ENCODE results near the gene MS4A4A. TPM values are rescaled to one million over a fixed set of nuclear protein-coding genes. Genes with fewer than 3 reads are reported as not detected.
"Not testable (repeated sequence)": the region's sequence is repeated elsewhere in the genome, so short reads cannot be mapped to it uniquely, and the experiment has no call there.

The MS4A4A gene
- total RNA-seq, 1 donor from 2014 or later: not detected

GRCh38 chr11:60301884-60302283 is 21.4 kb downstream of the MS4A4A start:
- DNase-seq (ENCODE audit: low read depth): not testable (repeated sequence)

DNA sequence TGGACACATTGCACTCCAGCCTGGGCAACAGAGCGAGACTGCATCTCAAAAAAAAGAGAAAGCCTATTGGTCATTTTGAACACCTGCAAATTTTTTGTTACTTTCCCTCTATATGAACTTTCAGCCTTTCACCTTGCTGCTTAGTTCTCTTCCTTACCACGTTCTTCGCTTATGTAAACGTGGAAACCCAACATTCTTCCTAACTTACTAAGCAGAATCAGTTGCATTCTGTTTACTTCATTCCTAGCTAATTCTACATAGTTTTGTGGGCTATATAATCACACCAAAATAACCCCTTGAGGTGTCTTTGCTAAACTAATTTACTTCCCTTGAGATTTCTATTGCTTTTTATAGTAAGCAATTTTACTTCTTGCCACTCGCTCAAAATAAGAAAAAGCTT is 23.2 kb downstream of the MS4A4A start:
- peak; percentile 13 for DNase-seq (ENCODE audit: low read depth)

DNA sequence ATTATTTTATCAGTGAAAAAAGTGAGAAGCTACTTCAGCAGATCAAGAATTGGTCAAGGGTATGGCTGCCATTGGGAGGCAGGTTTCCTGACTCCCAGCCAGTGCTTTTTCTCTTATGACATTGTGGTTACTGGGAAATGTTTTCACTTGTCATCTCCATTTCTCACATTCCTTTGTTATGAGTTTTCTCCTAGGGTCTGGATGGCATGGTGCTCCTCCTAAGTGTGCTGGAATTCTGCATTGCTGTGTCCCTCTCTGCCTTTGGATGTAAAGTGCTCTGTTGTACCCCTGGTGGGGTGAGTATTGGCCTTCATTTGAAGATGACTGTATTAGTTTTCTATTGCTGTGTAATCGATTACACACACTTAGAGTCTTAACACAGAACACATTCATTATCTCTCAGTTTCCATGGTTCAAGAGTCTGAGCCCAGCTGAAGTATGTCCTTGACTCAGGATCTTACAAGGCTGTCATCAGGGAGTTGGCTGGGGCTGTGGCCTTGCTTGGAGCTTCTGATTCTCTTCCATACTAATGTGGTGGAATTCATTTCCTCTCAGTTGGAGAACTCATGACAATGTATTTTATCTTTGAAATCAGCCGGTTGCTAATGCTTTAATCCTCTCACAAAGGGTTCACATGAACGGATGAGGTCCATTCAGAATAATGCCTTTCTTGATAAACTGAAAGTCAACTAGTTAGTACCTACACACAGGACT is 25.6 kb downstream of the MS4A4A start:
- peak; percentile 50 for DNase-seq (ENCODE audit: low read depth)

DNA sequence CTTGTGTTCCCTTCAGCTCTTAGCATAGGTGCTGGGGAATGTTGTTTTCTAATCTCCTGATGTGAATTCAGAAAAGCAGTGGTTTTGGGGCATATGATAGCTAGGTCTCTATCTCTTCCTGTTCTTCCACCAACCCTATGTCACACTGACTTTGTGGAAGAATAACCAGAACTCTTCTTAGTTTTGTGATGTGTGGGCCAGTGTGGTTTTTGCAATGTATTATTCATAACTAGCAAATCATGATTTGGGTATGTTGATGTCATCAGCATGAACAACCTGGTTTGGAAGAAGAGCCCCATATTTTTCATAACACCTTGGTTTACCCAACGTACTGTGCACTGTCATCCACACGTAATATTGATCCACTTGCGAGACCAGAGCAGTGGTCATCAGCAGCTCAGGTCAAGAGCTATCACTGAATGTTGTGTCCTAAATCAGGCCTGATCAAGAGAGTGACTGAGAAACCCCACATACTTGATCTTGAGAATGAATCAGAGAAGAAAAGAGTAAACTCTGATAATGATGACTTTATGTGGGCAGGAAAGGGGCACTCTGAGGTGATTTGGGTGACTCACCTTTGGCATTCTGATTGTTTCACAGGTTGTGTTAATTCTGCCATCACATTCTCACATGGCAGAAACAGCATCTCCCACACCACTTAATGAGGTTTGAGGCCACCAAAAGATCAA is 27.2 kb downstream of the MS4A4A start:
- no peak for DNase-seq (ENCODE audit: low read depth)

DNA sequence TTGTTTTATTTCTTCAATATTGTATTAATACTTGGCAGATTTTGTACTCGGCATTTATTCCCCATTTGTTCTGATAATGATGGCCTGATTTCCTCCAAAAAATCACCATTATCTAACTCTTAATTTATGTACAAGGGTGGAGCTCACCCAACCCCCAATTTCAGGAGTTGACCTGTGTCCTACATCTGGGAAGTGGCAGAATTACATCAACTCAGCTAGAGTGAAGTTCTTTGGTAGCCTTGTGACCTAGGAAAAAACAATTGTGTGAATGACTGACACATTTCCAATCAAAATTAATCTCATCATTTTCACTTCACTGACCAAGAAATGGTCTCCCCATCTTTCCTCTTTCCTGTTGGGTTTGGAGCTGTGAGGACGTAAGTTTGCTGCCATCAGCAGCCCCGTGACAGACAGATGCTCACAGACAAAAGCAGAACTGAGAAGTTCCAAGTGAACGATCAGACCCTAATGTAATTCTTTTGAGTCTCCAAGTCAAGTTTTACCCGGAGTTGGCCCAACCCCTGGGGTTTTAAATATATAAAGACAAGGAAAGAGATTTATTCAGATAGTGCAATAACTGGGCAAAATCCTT is 30.0 kb downstream of the MS4A4A start:
- DNase-seq (ENCODE audit: low read depth): no peak

DNA sequence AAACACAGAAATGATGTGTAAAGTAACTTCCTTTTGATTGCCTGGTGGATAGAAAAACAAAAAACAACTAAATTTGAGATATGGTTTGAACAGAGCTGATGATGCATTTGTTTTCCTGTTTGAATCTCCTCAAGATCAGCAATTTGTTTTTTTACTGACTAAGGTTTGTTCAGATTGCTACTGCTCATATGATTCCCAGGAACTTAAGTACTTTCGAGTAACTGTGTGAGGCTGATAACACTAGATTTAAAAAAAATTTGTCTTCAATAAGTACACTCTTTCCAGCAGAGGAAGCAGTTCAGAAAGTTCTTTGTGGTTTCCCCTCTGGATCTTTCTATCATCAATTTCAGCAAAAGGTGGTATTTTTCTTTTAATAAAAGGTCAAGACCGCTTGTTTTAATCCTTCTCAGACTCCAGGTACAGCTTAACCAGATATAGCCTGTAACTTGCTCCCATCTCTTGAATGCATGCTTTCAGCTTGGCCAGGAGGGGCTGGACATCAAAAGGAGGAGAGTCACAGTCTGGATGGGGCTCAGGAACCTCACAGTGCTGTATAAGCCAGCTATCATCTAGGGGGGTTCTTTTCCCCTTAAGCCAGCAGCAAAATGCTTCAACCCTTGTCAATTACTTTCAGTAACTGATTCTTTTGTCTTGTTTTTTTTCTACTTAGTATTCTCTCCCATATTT is 34.3 kb downstream of the MS4A4A start:
- DNase-seq (ENCODE audit: low read depth): no peak

GRCh38 chr11:60315871-60316270 is 35.4 kb downstream of the MS4A4A start:
- no peak for DNase-seq (ENCODE audit: low read depth)

DNA sequence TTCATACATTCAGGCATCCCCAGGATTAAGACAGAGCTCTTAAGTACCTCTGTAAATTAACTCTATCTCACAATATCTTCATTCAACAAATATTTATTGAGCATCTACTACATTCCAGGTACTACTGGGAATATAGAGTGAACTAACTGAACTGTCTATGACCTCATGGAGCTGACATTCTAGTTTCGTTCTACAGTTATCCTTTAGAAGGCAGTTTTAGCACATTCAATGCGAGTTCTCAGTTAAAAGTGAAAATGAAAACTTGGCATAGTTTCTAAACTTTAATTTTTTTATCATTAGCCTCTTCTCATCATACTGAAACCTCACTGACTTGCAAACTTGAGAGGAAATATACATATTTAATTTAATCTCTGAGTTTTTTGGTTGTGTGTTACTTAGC is 35.9 kb downstream of the MS4A4A start:
- DNase-seq (ENCODE audit: low read depth): no peak

DNA sequence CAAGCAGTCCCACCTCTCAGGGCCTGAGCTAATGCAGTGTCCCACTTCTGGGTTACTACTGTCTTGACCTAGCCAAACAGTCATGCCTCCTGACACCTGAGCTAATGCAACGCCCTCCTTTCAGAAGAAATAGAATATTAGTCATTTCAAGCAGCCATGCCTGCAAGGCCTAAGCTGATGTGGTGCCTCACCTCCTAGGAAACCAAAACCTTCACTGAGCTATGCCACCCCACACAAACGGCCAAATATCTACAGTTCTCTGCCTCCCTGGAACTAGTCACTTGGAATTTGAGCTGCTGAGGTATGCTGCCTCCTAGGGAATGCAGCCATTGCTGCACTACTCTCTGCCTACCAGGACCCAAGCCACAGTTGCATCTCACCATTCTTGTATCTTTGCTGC is 38.3 kb downstream of the MS4A4A start:
- DNase-seq (ENCODE audit: low read depth): no peak

- DNase-seq (ENCODE audit: low read depth): no peak
Measured at GRCh38 chr11:60321051-60321450, 40.6 kb downstream of the MS4A4A start.

- DNase-seq (ENCODE audit: low read depth): no peak
Measured at GRCh38 chr11:60326955-60327354, 46.5 kb downstream of the MS4A4A start, which contains the start of gene MS4A6E. MS4A6E (plus strand) TSS chr11:60327255; CDS start chr11:60334896, 7,641 bp downstream.

- no peak for DNase-seq (ENCODE audit: low read depth)
Measured at GRCh38 chr11:60328460-60328859, 48.0 kb downstream of the MS4A4A start.

DNA sequence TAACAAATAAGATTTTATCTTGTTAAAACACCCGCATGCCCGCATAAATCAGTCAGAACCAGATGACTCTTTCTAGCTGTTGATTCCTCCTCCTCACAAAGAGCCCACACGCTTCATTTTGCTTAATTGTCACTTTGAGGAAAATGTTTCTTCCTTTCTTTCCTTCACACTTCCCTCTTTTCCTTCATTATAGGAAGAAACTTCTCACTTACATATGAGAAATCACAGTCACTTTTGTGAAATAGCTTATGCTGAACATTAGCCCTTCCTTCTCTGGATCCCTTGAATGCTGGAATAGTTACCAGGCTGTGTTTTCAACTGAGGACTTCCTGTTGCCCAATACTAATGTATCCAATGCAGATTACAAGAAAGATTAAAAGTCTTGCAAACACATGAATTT is 52.4 kb downstream of the MS4A4A start:
- no peak for DNase-seq (ENCODE audit: low read depth)

DNA sequence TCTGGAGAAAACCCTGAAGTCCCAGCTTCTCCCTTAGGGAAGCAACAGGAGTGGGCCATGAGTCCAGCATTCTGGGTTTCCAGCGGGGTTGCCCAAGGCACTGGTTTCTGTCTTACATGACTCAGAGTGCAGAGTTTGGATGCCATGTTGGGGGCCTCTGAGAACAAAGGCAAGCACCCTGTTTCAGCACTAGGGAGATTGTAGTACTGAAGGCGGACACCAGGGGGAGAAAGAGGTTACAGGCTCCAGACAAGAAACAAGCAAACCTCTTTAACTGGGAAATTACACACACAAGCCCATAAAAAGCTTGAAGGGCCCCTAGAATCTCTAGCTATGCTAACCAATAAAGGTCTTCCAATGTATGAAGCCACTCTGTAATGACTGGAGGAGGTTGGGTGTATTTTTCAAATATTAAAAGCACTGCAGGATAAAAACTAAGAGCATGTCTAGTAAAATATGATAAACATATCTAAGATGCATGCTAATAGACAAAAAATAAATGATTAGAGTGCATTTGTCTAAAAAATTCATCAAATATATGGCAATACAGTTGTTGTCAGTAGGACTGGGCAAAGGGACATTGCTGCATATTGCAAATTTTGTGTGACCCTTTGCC is 53.6 kb downstream of the MS4A4A start:
- DNase-seq (ENCODE audit: low read depth): peak; percentile 36

- no peak for DNase-seq (ENCODE audit: low read depth)
Measured at GRCh38 chr11:60336767-60337391, 56.4 kb downstream of the MS4A4A start.

DNA sequence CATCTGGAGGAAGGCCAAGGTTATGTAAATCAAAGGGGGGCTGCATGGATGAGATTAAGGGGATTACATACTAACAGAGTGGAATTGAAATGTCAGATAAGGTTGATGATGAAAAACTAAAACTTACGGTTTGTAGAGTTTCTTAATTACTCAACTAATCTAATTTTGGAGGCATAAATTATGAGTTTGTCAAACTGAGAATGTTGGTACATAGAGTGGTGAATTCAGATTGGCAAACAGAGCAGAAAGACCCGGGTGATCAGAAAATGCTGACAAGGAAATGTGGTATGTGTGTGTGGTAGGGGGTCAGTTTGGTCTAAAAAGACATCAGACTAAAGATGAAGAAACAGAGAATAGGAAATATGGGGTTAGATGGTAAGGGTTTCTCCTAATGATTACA is 57.6 kb downstream of the MS4A4A start:
- DNase-seq (ENCODE audit: low read depth): no peak

- DNase-seq (ENCODE audit: low read depth): no peak
Measured at GRCh38 chr11:60339356-60339755, 58.9 kb downstream of the MS4A4A start.

GRCh38 chr11:60343094-60343704 is 62.7 kb downstream of the MS4A4A start:
- DNase-seq (ENCODE audit: low read depth): peak; percentile 3

DNA sequence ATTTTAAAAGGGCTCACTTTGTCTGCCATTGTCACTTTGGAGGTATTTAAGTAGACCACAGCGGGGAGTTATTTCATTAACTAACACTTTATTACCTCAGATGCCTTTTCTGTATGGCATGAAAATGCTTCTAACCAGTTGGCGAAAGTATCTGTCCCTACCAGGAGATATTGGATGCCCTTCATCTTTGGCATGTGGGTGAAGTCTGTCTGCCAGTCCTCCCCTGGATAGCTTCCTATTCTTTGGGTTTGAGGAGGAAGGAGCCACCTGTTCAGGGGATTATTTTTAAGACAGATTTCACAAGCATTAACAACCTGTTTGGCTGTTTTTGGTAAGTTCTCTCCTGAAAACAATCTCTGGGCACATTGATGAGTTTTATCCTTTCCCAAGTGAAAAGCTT is 63.7 kb downstream of the MS4A4A start:
- no peak for DNase-seq (ENCODE audit: low read depth)

DNA sequence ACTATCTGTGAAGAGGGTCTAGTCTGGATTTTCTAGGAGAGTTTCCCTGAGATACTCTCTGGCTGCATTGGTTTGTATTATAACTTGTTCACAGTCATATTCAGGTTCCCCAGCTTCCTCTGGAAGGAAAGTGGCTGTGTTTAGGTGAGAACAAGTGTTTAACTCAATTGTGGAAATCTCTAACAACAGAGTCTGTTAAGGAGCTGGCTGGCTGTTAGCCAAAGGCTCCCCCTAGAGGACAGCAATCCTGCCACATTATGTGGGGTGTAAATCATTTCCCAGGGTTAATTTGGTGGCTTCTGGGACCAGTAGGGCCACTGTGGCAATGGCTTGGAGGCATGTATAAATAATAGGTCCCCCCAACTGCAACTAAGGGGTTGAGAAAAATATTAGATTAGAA is 65.0 kb downstream of the MS4A4A start:
- no peak for DNase-seq (ENCODE audit: low read depth)
